Measurements from ENCODE around the gene ARID1B.

Gene ARID1B

GRCh38 chr6:156883497-156884252 is 106.5 kb downstream of the ARID1B start:
- peak; percentile 21 to 30 for DNase-seq

- no peak for DNase-seq
Measured at GRCh38 chr6:156884306-156884705, 107.1 kb downstream of the ARID1B start.

- DNase-seq: no peak
Measured at GRCh38 chr6:156885562-156885961, 108.4 kb downstream of the ARID1B start.

- no peak for DNase-seq
Measured at GRCh38 chr6:156886409-156886808, 109.2 kb downstream of the ARID1B start.

GRCh38 chr6:156887623-156888269 is 110.6 kb downstream of the ARID1B start:
- no peak for DNase-seq

- DNase-seq: no peak
Measured at GRCh38 chr6:156889469-156889868, 112.3 kb downstream of the ARID1B start.

- no peak for DNase-seq
Measured at GRCh38 chr6:156889986-156890385, 112.8 kb downstream of the ARID1B start.

- DNase-seq: no peak
Measured at GRCh38 chr6:156890627-156891314, 113.6 kb downstream of the ARID1B start.

GRCh38 chr6:156897907-156898531 is 120.8 kb downstream of the ARID1B start:
- no peak for DNase-seq

- no peak for DNase-seq
Measured at GRCh38 chr6:156899071-156899470, 121.9 kb downstream of the ARID1B start.

- no peak for DNase-seq
Measured at GRCh38 chr6:156899532-156900135, 122.5 kb downstream of the ARID1B start.

GRCh38 chr6:156900292-156900691 is 123.1 kb downstream of the ARID1B start:
- DNase-seq: no peak

- DNase-seq: no peak
Measured at GRCh38 chr6:156901309-156902019, 124.3 kb downstream of the ARID1B start.

GRCh38 chr6:156902782-156903181 is 125.6 kb downstream of the ARID1B start:
- no peak for DNase-seq

GRCh38 chr6:156904176-156904967 is 127.2 kb downstream of the ARID1B start:
- DNase-seq: no peak

- no peak for DNase-seq
Measured at GRCh38 chr6:156905801-156906200, 128.6 kb downstream of the ARID1B start.

- DNase-seq: no peak
Measured at GRCh38 chr6:156906451-156906850, 129.3 kb downstream of the ARID1B start.

- DNase-seq: no peak
Measured at GRCh38 chr6:156909212-156910010, 132.2 kb downstream of the ARID1B start.

- no peak for DNase-seq
Measured at GRCh38 chr6:156910011-156910334, 132.8 kb downstream of the ARID1B start.

- DNase-seq: no peak
Measured at GRCh38 chr6:156910938-156911337, 133.8 kb downstream of the ARID1B start.

GRCh38 chr6:156911581-156911980 is 134.4 kb downstream of the ARID1B start:
- no peak for DNase-seq
